K562 (cell line): ENCODE results near the gene CHAC1. TPM values are rescaled to one million over a fixed set of nuclear protein-coding genes. Genes with fewer than 3 reads are reported as not detected.

ENCODE experiments used
- ATF6 ChIP-seq: sonication (generic); formaldehyde crosslinking; IDR thresholded peaks from 2 replicates; pipeline ENCODE4 v1.4.0; 2020; ENCODE audit warnings: mild to moderate bottlenecking, missing genetic modification reagents
- TRIM28 ChIP-seq: fragments of 450-650 bp; IDR thresholded peaks from 2 replicates; pipeline ENCODE4 v1.6.1; 2017
- ZNF407 ChIP-seq: fragments of 450-650 bp; IDR thresholded peaks from 2 replicates; pipeline ENCODE4 v1.6.1; 2016; ENCODE audit warnings: low read depth
- polyA plus RNA-seq, 8 experiments: library from polyadenylated mRNA; depleted of rRNA in 4 of 8; stranded (reverse) in 5 of 8; unstranded in 3 of 8; fragments of >200 nt; fragmentation: Nextera tagmentation in 2 of 8; fragmentation: Illumina TruSeq in 1 of 8; extraction: Ambion mirVana in 2 of 8; extraction: Trizol in 1 of 8; gene quantifications; 2 replicates each; pipeline versions ENCODE4 v1.2.1 to v1.2.3, GENCODE V29; 2011 to 2014; ENCODE audit warnings: inconsistent platforms in 1 of 8, missing spikeins in 1 of 8
- total RNA-seq, 7 experiments: library from RNA; depleted of rRNA in 6 of 7; stranded (reverse); fragments of >200 nt in 6 of 7; fragmentation: Illumina TruSeq in 2 of 7; extraction: Trizol in 2 of 7; gene quantifications; 2 replicates each; pipeline versions ENCODE4 v1.2.1 to v1.2.3, GENCODE V29; 2011 to 2021; ENCODE audit warnings: low replicate concordance in 1 of 7

CHAC1 gene
- total and polyA plus RNA-seq, 9 of the 15 experiments (the other 6 are each of a cell fraction or from before 2014, with no cell fraction given), result 0.47 to 39.0 (median 7.5) TPM

- TF ChIP-seq ZNF407, result no peak
- TF ChIP-seq ATF6, result no peak
- TF ChIP-seq TRIM28, result no peak
Measured at GRCh38 chr15:41001524-41002214, 48.4 kb downstream of the CHAC1 start (continued).
